IPS-18c (cell line): ENCODE measurements around the gene TNIK.

ENCODE experiments used
- H3K4me3 ChIP-seq: 2 replicates; pipeline ENCODE4 v1.7.0; 2013; ENCODE audit warnings: low read depth, mild to moderate bottlenecking, low read length, moderate library complexity; ENCODE audit not compliant: insufficient read depth
- H3K9me3 ChIP-seq: one replicate; pipeline ENCODE4 v1.6.1; 2013; ENCODE audit warnings: mild to moderate bottlenecking, low read length, moderate library complexity; ENCODE audit not compliant: control insufficient read depth, insufficient read depth

The TNIK gene

DNA sequence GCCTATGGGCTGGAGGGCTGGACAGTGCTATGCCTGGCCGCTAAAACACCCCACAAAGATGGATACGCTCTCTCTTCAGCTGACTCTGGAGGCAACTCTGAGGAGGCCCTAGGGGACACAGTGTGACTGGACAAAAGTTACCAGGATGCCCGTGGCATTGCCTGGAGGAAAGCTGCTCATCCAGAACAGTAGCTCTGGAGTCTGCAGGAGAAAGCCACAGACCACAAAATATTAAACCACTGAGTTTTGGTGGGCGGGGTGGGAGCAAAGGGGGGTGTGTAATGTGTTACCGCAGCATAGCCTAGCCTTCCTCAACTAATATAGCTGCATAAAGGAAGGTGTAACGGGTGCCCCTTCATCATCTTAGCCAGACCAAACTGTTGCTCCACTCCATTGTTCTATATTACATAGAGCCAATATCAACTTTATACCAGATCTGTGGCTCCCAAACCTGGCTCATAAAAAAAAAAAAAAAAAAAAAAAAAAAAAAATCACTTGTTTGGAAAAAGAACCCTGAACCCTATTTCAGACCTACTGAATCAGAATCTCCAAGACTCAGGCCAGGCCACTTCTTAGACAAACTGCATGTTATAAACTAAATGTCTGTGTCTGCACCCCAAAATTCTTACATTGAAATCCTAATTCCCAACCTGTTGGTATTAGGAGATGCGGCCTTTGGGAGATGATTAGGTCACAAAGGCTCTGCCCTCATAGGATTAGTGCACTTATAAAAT is 132.6 kb downstream of the TNIK start:
- Histone ChIP-seq H3K4me3 (no peak overlapping the region), H3K9me3 (no peaks in the 10 kb centered on the region)

DNA sequence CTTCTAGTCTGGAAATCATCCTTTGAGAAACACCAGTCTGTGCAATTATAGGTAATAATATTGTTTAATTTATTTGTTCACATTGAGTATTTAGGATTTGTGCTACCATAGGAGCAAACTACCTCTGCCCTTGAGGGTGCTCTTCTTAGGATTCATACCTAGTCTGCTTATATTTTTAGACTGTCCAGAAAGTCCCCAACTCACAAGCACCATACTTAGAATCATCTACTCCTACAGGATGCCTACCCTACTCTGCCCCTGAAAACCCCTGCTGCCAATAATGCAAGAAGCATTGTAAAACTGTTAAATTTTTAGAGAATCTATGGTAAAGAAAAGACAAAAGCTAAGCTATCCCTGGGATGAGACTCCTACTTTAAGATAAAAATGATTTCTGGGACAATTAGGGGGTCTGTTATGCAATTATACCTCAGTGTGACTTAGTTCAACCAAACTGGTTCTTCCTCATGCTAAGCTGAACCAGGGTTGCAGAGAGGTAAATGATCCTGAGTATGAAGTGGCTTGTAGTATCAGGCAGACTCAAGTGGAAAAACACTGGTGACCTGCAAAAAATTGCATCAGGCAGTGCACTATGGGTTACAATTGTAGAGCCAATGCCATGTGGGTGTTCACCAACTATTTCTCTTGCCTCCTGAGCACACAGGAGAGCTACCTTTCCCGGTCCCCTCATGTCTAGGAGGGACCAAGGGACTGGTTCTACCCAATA is 133.3 kb downstream of the TNIK start:
- H3K4me3 ChIP-seq: no peak overlapping the region
- no peaks in the 10 kb centered on the region for H3K9me3 ChIP-seq

DNA sequence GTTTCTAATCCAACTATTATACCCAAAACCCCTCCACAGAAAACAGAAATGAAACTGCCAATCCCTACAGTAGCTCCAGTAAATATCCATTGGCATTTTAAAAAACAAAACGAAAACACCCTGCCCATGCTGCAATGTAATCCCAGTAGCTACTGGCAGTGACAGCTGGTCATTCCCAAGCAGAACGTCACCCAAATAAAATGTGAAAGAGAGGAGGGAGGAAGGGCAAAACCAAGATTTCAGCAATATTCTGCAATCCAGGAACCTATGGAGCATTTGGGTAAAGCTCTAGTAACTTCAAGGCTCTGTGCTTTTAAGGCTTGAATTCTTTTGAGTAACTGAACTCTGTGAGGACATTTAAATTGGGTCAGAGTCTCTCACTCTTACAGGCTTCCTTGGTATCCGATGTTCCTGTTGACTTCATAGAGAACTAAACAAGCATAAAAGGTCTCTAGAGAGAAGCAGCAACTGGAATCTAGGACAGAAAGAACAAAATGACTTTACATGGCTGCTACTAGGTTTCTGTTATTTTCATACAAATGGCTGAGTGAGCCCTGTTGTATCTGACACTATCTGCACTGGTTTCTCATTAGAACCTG is 136.2 kb downstream of the TNIK start:
- no peak overlapping the region for H3K4me3 ChIP-seq

DNA sequence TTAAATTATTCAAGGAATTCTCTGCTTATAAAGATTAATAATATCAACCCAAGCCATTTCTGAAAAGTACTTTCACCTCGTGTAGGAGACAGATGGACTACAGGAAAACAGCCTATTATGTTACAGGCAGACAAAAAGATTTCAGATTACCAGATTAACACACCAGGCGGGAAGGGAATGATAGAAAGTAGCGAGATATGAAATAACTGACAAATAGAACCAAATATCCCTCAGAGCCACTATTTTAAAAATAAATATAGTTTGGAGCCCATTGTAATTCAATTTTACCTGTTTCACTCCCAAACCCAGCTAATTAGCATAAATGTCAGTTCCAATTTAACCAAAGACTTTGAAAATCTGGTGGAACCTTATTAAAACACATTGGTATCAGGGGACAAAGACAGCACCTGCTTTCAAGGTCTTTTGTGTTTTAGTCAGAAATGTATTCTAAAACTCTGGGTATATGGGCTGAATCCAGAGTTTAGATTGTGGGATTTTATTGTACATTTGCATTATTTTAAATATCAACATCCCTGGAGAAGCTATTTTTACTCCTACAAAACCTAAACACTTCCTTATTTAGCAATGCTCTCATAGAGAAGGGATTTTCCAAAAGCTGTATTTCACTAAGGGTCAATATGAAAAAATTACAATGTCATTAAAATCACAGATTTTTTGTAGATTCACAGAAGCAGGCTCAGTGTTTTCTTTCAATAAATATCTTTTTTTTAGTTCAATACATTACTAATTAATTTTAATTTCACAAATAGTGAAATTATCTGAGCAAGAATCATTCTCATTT is 138.4 kb downstream of the TNIK start:
- no peaks in the 10 kb centered on the region for H3K9me3 ChIP-seq
- no peak overlapping the region for H3K4me3 ChIP-seq

More for the DNA sequence above, 136.2 kb downstream of the TNIK start:
- no peaks in the 10 kb centered on the region for H3K9me3 ChIP-seq

DNA sequence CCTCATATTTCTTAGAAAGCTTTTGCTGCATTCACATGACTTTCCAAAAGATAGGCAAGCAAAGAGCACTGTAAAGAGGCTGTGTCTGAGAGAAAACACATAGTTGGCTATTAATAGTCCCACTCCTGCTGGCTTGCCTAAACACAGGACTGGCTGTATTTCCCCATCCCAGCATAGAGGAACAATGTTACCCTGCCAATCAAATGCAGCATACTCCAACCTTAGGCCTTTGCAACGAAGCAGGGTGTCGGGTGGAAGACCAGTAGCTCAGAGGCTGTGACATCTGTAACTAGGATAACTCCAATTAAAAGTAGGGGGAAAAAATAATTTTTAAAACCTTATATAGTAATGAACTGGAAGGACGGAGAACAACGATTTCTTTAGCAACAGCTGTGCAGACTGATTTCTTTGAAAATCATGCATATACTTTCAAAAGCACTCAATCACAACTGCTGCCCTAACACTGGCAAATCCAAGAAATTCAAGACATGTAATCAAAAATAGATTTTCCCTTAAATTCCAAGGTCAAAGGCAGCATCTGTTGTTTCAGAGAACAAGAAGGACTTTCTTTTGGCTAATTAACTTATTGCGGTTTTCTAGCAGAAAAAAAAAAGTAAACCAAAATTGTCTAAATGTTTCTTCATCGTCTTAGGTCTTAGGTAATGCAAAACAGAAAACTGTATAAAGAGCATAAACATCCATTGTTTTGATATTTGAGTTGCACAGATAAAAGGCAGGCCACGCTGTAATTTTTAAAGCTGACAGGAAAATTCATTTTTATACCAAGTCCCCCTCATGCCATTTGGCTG is 139.3 kb downstream of the TNIK start:
- H3K4me3 ChIP-seq: no peak overlapping the region
- H3K9me3 ChIP-seq: no peaks in the 10 kb centered on the region

DNA sequence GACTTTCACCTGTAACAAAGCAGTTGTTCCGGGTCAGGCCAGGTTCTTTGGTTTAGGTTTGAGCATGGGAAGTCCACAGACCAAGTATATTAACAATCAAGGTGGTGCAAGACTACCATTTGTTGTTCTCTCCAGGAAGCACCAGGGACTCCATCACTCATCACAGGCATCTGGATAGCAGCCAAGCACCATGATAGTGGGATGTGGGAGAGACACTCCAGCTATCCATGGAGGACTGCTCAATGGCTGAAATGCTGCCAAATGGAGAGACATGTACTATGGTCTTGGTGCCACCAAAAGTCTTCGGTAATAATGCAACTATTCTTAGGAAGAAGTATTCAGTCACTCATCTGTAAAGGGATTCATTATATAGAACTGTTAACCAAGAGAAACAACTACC is 143.0 kb downstream of the TNIK start:
- H3K4me3 ChIP-seq: no peak overlapping the region
- H3K9me3 ChIP-seq: no peaks in the 10 kb centered on the region

DNA sequence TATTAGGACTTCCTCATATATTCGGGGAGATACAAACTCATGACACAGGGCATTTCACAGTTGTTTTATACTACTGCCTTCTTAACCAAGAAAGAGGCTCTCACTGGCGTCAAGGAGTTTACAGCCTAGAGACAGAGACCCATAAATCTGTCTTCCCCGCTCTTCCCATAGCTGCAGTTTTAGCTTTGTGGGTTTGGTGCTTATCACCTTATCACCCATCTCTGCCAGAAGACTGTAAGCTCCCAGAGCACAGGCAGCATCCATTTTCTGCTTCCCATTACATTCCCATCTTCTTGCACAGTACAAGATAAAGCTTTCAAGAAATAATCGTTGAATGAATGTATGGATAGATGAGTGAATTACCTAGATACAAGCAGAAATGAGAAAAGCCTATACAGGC is 144.3 kb downstream of the TNIK start:
- no peaks in the 10 kb centered on the region for H3K9me3 ChIP-seq

DNA sequence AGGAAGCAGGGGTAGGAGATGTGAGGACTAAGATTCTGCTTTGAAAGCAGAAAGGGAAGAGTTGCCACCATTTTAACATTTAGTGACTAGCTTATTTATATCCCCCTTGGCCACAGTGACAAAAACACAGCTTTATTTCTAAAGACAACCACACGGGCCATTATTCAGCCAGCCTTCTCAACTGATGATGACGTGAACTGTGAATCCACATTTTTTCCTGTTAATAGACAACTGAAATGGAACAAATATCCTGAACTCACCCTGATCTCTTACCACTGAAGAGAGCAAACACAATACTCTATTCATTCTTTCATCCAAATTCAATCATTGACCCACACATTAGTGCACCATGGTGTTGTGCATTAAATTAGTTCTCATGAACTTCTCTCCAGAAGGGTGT is 145.1 kb downstream of the TNIK start:
- Histone ChIP-seq H3K4me3 (no peak overlapping the region), H3K9me3 (no peaks in the 10 kb centered on the region)

More for the DNA sequence above, 144.3 kb downstream of the TNIK start:
- H3K4me3 ChIP-seq: no peak overlapping the region

DNA sequence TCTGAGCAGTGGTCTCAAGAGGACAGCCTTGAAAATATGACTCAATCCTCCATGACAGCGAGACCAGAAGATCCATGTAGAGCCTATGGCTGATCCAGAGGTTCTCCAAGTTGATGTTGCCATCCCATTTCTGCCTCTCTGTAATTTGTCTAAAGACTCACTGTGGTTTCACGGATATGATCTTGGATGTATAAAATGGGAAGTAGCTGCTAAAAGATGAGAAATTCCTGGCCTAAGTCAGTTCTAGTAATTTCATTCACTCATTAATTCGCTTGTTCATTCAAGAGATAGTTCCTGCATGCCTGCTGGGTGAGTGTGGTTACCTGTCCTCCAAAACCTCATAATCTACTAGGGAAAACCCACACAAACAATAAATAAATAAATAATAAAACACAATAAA is 145.9 kb downstream of the TNIK start:
- Histone ChIP-seq H3K9me3 (no peaks in the 10 kb centered on the region), H3K4me3 (no peak overlapping the region)

DNA sequence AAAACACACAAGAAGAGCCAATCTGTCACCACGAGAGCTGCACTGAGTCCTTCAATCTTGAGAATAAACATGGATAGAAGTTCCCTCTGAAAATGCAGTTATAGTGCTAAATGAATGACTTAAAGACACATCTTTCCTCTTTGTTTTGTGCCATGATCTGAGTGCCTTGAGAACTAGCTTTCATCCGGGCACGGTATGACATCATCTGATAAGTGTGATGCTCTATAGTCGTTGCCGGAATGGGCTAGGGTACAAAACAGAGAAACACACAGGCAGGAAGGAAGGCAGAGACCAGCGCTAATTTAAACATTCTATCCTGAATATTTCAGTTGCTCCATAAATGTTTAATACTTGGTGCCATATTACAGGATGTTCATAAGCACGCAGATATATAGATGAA is 146.5 kb downstream of the TNIK start:
- Histone ChIP-seq H3K4me3 (no peak overlapping the region), H3K9me3 (no peaks in the 10 kb centered on the region)

DNA sequence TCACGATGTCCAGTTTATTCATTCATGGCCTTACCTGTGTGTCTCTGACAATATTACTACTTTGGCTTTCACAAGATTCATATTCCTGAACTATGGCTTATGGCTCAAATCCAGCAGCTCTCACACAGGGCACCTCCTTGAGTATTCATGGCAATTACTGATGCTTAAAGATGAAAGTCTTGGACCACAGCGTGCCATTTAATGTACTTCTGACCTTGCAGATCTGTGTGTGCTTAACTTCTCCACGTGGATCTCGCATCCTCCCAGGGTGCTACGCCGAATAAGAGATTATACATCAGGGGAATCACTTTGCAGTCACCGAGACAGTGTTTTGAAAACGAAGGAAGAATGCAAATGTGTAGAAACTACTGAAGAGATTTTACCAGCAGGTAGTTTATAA is 147.5 kb downstream of the TNIK start:
- no peak overlapping the region for H3K4me3 ChIP-seq
- H3K9me3 ChIP-seq: no peaks in the 10 kb centered on the region

DNA sequence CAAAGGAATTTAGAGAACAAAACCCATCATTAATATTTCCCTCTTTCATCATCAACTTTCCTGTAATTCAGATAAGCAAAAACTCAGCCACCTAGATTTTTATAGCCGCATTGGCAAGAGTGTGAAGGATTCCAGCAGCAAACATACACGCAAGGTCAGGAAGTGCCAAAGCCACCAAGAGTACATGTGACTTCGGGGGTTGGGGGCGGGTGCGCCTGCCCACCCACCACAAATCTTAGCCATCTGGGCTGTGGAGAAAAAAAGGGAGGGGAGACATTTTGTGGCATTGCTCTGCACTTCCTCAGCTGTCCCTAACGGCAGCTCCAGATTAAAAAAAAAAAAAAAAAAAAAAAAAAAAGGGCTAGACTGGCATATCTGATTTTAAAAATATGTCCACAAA is 148.4 kb downstream of the TNIK start:
- Histone ChIP-seq H3K4me3 (no peak overlapping the region), H3K9me3 (no peaks in the 10 kb centered on the region)

DNA sequence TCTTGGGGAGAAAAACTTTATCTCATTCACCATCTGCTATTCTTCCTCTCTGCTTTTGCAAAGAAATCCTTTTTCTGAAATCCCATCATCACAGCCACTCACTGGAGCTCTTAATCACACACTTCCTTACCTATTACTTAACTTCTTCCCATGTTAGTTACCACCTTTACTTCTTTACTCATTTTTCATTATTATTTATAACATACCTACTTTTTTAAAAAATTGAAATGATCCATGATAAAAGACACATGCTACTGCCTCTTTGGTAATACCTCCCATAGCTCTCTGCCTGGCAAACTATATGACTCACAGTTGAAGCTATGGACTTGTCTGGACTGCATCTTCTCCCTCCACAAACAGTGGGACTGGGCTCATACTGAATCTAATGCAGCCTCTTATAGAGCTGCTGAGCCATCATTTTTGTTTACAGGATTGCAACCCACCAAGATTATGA is 150.3 kb downstream of the TNIK start:
- H3K9me3 ChIP-seq: no peaks in the 10 kb centered on the region
- H3K4me3 ChIP-seq: no peak overlapping the region

DNA sequence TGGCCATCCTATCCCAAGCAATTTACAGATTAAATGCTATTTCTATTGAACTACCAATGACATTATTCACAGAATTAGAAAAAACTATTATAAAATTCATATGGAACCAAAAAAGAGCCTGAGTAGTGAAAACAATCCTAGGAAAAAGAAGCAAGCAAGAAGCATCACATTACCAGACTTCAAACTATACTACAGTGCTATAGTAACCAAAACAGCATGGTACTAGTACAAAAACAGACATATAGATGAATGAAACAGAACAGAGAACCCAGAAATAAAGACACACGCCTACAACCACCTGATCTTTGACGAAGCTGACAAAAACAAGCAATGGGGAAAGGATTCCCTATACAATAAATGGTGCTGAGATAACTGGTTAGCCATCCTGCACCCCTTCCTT is 152.2 kb downstream of the TNIK start:
- H3K9me3 ChIP-seq: no peaks in the 10 kb centered on the region

DNA sequence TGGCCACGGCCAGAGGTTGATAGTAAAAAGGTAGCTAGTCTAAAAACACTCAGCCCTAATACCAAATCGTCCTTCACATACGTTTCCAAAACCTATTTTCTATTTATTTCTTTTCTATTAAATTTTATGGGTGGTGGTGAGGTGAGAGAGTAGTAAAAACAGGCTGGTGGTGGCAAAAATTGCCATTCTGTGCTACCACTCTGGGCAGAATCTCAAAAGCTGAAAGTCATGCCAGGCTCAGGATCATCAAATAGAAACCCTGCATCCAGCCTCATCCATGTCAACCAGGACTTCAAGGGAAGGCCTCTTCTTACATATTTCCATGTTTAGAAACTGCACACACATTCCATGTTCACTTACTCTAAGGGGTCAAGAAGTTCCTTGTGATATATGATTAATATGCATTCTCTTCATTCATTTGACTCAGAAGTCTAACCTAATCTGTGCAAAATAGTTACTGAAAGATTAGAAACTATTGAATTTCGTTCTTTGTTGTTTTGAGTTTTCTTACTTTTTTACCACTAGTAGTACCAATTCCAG is 153.1 kb downstream of the TNIK start:
- Histone ChIP-seq H3K9me3 (no peaks in the 10 kb centered on the region), H3K4me3 (no peak overlapping the region)

More for the DNA sequence above, 152.2 kb downstream of the TNIK start:
- no peak overlapping the region for H3K4me3 ChIP-seq

DNA sequence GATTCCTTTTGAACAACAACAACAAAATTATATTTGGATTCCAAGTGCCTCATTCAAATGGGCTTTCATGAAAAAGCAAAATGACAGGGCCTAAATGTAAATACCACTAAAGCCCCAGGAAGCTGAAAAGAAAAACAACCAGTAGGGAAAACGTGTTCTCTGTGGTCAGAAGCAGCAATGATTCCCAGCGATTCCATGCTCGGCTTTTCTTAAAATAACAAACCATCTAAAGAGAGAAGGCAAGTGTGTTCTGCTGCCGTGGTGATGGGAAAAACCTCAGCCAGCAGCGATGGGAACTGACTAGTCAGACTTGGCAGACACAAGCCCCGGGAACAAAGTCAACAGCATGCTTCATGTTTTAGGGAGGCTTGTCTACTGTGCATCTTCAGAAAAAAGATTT is 153.6 kb downstream of the TNIK start:
- Histone ChIP-seq H3K4me3 (no peak overlapping the region), H3K9me3 (no peaks in the 10 kb centered on the region)
